Measurements from ENCODE around the gene MVK. TPM values are rescaled to one million over a fixed set of nuclear protein-coding genes. Genes with fewer than 3 reads are reported as not detected.

The MVK gene
- polyA plus RNA-seq, 3 donors, result 1.1 to 3.8 (median 1.6) TPM

- peaks cover 0 to 16% of the 10 kb centered on the region in 2 donors for H3K27me3 ChIP-seq (ENCODE audit: control insufficient read depth in 2 of 2, insufficient read depth in 2 of 2, low read length in 2 of 2)
- H3K36me3 ChIP-seq (replicated peaks in 1 of 2; ENCODE audit: control insufficient read depth in 1 of 2, insufficient read depth in 2 of 2, low read length in 2 of 2), result no peaks in the 10 kb centered on the region
- DNase-seq, result no peak
- peaks cover 17 to 34% (median 31%) of the 10 kb centered on the region in 3 donors for H3K27me3 Mint-ChIP-seq (ENCODE audit: low read depth in 3 of 3)
- H3K9ac ChIP-seq (ENCODE audit: insufficient read depth, low read length, poor library complexity, severe bottlenecking), result no peak overlapping the region
- intact Hi-C loops (cut with micrococcal nuclease), result no loop called here
- H4K20me1 ChIP-seq (ENCODE audit: insufficient read depth, low read length), result no peaks in the 10 kb centered on the region
- TF ChIP-seq, protein P1, sequence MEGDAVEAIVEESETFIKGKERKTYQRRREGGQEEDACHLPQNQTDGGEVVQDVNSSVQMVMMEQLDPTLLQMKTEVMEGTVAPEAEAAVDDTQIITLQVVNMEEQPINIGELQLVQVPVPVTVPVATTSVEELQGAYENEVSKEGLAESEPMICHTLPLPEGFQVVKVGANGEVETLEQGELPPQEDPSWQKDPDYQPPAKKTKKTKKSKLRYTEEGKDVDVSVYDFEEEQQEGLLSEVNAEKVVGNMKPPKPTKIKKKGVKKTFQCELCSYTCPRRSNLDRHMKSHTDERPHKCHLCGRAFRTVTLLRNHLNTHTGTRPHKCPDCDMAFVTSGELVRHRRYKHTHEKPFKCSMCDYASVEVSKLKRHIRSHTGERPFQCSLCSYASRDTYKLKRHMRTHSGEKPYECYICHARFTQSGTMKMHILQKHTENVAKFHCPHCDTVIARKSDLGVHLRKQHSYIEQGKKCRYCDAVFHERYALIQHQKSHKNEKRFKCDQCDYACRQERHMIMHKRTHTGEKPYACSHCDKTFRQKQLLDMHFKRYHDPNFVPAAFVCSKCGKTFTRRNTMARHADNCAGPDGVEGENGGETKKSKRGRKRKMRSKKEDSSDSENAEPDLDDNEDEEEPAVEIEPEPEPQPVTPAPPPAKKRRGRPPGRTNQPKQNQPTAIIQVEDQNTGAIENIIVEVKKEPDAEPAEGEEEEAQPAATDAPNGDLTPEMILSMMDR (IDR thresholded peaks at IDR 0.05), result no peak
- H3K4me3 ChIP-seq (replicated peaks in 1 of 3; ENCODE audit: low read depth in 2 of 3, low read length in 3 of 3), result no peak overlapping the region
- H3K9me3 Mint-ChIP-seq, result peaks cover 0 to 4% (median 0%) of the 10 kb centered on the region in 7 donors
- H3K4me3 Mint-ChIP-seq, result no peak overlapping the region
- H3K4me1 ChIP-seq (ENCODE audit: control insufficient read depth in 1 of 2, insufficient read depth in 2 of 2, low read length in 2 of 2), result no peaks in the 10 kb centered on the region
- no peak overlapping the region for H3K27ac Mint-ChIP-seq
- H3K4me2 ChIP-seq (replicated peaks; ENCODE audit: extremely low read depth, low read length, poor library complexity, severe bottlenecking), result no peak overlapping the region
- no peaks in the 10 kb centered on the region for H3K36me3 Mint-ChIP-seq
- no peaks in the 10 kb centered on the region for H3K4me1 Mint-ChIP-seq
- H3K9me3 ChIP-seq (replicated peaks in 1 of 2; ENCODE audit: control insufficient read depth in 1 of 2, insufficient read depth in 1 of 2, low read length in 2 of 2), result no peaks in the 10 kb centered on the region
- no peak overlapping the region for H2AFZ ChIP-seq (ENCODE audit: insufficient read depth, low read depth, low read length, poor library complexity, severe bottlenecking)
- H3K27ac ChIP-seq (ENCODE audit: low read depth in 1 of 2, low read length in 2 of 2), result no peak overlapping the region
- H3K79me2 ChIP-seq (ENCODE audit: insufficient read depth, low read length), result no peaks in the 10 kb centered on the region
- WGBS (ENCODE audit: insufficient coverage), result 93% methylated on average over 3 of the region's 4 CpGs
Observed at GRCh38 chr12:109607618-109608017, 34.0 kb downstream of the MVK start.

DNA sequence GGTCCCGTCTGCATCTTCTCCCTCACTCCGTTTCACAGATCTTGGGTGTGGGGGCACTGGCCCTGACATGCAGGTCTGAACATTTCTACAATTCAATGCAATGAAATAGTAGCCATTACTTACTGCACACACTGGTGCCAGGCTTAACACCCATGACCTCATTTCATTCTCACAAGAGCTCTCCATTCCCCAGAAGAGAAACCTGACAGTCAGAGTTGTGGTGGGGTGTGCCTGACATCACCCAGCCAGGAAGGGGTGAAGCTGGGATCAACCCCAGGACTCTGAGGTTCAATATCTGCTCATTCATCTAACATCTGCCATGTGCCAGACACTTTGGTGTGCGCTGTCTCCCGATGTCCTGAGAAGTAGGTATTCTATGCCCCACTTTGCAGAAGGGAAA, 34.7 kb downstream of the MVK start:
- TF ChIP-seq, protein P1 (IDR thresholded peaks at IDR 0.05), result no peak

More for the DNA sequence above, 34.7 kb downstream of the MVK start:
- intact Hi-C loops (cut with micrococcal nuclease), result no loop called here
- peaks cover 0 to 16% of the 10 kb centered on the region in 2 donors for H3K27me3 ChIP-seq (ENCODE audit: control insufficient read depth in 2 of 2, insufficient read depth in 2 of 2, low read length in 2 of 2)
- Mint-ChIP-seq H3K27ac (peak overlapping the region in 1 of 7 donors; percentile 50), H3K4me1 (no peaks in the 10 kb centered on the region), H3K27me3 (ENCODE audit: low read depth in 3 of 3) (peaks cover 20 to 34% (median 33%) of the 10 kb centered on the region in 3 donors), H3K4me3 (no peak overlapping the region), H3K36me3 (no peaks in the 10 kb centered on the region), H3K9me3 (peaks cover 0 to 4% (median 0%) of the 10 kb centered on the region in 7 donors)
- H3K4me3 ChIP-seq (replicated peaks in 1 of 3; ENCODE audit: low read depth in 2 of 3, low read length in 3 of 3), result no peak overlapping the region
- H4K20me1 ChIP-seq (ENCODE audit: insufficient read depth, low read length), result no peaks in the 10 kb centered on the region
- DNase-seq, result no peak
- no peaks in the 10 kb centered on the region for H3K9me3 ChIP-seq (replicated peaks in 1 of 2; ENCODE audit: control insufficient read depth in 1 of 2, insufficient read depth in 1 of 2, low read length in 2 of 2)
- H3K4me1 ChIP-seq (ENCODE audit: control insufficient read depth in 1 of 2, insufficient read depth in 2 of 2, low read length in 2 of 2), result no peaks in the 10 kb centered on the region
- H3K9ac ChIP-seq (ENCODE audit: insufficient read depth, low read length, poor library complexity, severe bottlenecking), result no peak overlapping the region
- no peaks in the 10 kb centered on the region for H3K79me2 ChIP-seq (ENCODE audit: insufficient read depth, low read length)
- no peaks in the 10 kb centered on the region for H3K36me3 ChIP-seq (replicated peaks in 1 of 2; ENCODE audit: control insufficient read depth in 1 of 2, insufficient read depth in 2 of 2, low read length in 2 of 2)
- no peak overlapping the region for H3K4me2 ChIP-seq (replicated peaks; ENCODE audit: extremely low read depth, low read length, poor library complexity, severe bottlenecking)
- WGBS (ENCODE audit: insufficient coverage), result 100% methylated on average over 2 of the region's 4 CpGs
- no peak overlapping the region for H3K27ac ChIP-seq (ENCODE audit: low read depth in 1 of 2, low read length in 2 of 2)
- no peak overlapping the region for H2AFZ ChIP-seq (ENCODE audit: insufficient read depth, low read depth, low read length, poor library complexity, severe bottlenecking)

All from CD14-positive monocyte (primary cell).